Left lung (tissue), 10 donors: ENCODE results near the gene NHEJ1. TPM values are rescaled to one million over a fixed set of nuclear protein-coding genes. Genes with fewer than 3 reads are reported as not detected.
"Not testable (repeated sequence)": the region's sequence is repeated elsewhere in the genome, so short reads cannot be mapped to it uniquely, and the experiment has no call there.

Source experiments
- ATAC-seq: fragments of 200-7000 bp; cut with Tn5 transposase; one replicate; pipeline ENCODE4 v1.9.1; 2020; ENCODE audit warnings: moderate library complexity
- DNase-seq, 4 donors: peaks; one replicate each; pipeline ENCODE4 v3.0.0-alpha.2; 2013 to 2020
- H3K27ac ChIP-seq, 2 donors: fragments of 200-600 bp; sonication (generic) in 1 of 2; one replicate each; pipeline versions ENCODE4 v1.5.0 to v1.8.0; 2020 to 2021
- H3K27me3 ChIP-seq, 2 donors: fragments of 200-600 bp; sonication (generic) in 1 of 2; one replicate each; pipeline versions ENCODE4 v1.5.0 to v1.8.0; 2020 to 2021
- H3K36me3 ChIP-seq, 2 donors: fragments of 200-600 bp; sonication (generic) in 1 of 2; one replicate each; pipeline versions ENCODE4 v1.5.0 to v1.8.0; 2020 to 2021
- H3K4me1 ChIP-seq, 2 donors: fragments of 200-600 bp; one replicate each; pipeline ENCODE4 v1.8.0; 2021
- H3K4me3 ChIP-seq, 2 donors: fragments of 200-600 bp; sonication (generic) in 1 of 2; one replicate each; pipeline versions ENCODE4 v1.5.0 to v1.8.0; 2020 to 2021; ENCODE audit warnings: mild to moderate bottlenecking in 1 of 2
- H3K9me3 ChIP-seq, 2 donors: fragments of 200-600 bp; sonication (generic) in 1 of 2; one replicate each; pipeline versions ENCODE4 v1.5.0 to v1.8.0; 2020 to 2021
- CTCF ChIP-seq, 2 donors: fragments of 200-600 bp; sonication (generic) in 1 of 2; IDR thresholded peaks; one replicate each; pipeline versions ENCODE4 v1.5.0 to v1.8.0; 2021; ENCODE audit warnings: antibody characterized with exemption in 2 of 2
- intact Hi-C, 2 donors: fragments of 100-400 bp; cut with DNase I; formaldehyde crosslinking; loops; one replicate each; pipeline versions ENCODE4 v1.11.2 to v1.14.2; 2022
- polyA plus RNA-seq, 6 donors: library from polyadenylated mRNA; unstranded; fragments of 120-200 nt; gene quantifications; one replicate each; pipeline ENCODE4 v1.2.1, GENCODE V29; 2013; ENCODE audit not compliant: insufficient read length in 6 of 6
- total RNA-seq, 2 donors: library from RNA; stranded (reverse); fragmentation: NEBNext Ultra II Directional; extraction: Animal tissue kit (Norgen Biotek cat#: 25700); gene quantifications; one replicate each; pipeline ENCODE4 v1.2.1, GENCODE V29; 2021
- donor health status: DM: no; HTN: yes; CAD: no.
- donor health status: DM: no; HTN: no; CAD: no.

Gene NHEJ1
- total and polyA plus RNA-seq, 8 donors: 14.0 to 20.9 (median 18.2) TPM

DNA sequence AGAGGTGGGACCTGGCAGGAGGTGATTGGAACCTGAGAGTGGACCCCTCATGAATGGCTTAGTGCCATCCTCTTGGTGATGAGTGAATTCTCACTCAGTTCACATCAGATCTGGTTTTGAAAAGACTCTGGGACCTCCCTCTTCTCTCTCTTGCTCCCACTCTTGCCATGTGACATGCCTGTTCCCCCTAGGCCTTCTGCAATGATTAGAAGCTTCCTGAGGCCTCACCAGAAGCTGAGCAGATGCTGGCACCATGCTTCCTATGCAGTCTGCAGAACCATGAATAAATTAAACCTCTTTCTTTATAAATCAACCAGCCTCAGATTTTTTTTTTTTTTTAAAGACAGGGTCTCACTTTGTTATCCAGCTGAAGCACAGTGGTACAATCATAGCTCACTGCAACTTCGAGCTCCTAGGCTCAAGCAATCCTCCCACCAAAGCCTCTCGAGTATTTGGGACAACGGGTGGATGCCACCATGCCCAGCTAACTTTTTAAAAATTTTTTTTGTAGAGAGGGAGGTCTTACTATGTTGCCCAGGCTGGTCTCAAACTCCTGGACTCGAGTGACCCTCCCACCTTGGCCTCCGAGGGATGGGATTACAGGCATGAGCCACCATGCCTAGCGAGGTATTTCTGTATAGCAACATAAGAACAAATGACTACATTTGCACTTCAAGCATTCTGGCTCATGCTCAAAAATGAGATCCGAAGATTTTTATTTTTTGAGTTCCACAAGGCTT is 44.0 kb upstream of the NHEJ1 start:
- intact Hi-C loops: no loop called here
- Histone ChIP-seq H3K27me3 (peaks cover 0 to 3% of the 10 kb centered on the region in 2 donors), H3K4me1 (peaks cover 14 to 29% of the 10 kb centered on the region in 2 donors), H3K9me3 (peaks cover 0 to 4% of the 10 kb centered on the region in 2 donors), H3K4me3 (no peak overlapping the region), H3K27ac (no peak overlapping the region), H3K36me3 (peaks cover 0 to 21% of the 10 kb centered on the region in 2 donors)
- no peak for DNase-seq
- TF ChIP-seq CTCF (IDR thresholded peaks at IDR 0.05): no peak
- ATAC-seq: no peak

DNA sequence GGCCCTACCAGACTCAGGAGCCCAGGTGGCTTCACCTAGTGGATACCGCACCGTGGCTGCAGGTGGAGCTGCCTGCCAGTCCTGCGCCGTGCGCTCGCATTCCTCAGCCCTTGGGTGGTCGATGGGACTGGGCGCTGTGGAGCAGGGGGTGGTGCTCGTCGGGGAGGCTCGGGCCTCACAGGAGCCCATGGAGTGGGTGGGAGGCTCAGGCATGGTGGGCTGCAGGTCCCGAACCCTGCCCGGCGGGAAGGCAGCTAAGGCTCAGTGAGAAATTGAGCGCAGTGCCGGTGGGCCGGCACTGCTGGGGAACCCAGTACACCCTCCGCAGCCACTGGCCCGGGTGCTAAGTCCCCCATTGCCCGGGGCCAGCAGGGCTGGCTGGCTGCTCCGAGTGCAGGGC is 40.7 kb upstream of the NHEJ1 start:
- H3K9me3 ChIP-seq, intact Hi-C loops, DNase-seq, H3K4me1 ChIP-seq, ATAC-seq, H3K4me3 ChIP-seq, H3K27ac ChIP-seq, H3K36me3 ChIP-seq: not testable (repeated sequence)
- peaks cover 0 to 27% of the 10 kb centered on the region in 2 donors for H3K27me3 ChIP-seq

GRCh38 chr2:219200502-219201326 is 40.1 kb upstream of the NHEJ1 start:
- DNase-seq, ATAC-seq, H3K4me3 ChIP-seq, H3K27ac ChIP-seq, intact Hi-C loops, H3K4me1 ChIP-seq, H3K36me3 ChIP-seq, H3K9me3 ChIP-seq: not testable (repeated sequence)
- peaks cover 0 to 27% of the 10 kb centered on the region in 2 donors for H3K27me3 ChIP-seq

DNA sequence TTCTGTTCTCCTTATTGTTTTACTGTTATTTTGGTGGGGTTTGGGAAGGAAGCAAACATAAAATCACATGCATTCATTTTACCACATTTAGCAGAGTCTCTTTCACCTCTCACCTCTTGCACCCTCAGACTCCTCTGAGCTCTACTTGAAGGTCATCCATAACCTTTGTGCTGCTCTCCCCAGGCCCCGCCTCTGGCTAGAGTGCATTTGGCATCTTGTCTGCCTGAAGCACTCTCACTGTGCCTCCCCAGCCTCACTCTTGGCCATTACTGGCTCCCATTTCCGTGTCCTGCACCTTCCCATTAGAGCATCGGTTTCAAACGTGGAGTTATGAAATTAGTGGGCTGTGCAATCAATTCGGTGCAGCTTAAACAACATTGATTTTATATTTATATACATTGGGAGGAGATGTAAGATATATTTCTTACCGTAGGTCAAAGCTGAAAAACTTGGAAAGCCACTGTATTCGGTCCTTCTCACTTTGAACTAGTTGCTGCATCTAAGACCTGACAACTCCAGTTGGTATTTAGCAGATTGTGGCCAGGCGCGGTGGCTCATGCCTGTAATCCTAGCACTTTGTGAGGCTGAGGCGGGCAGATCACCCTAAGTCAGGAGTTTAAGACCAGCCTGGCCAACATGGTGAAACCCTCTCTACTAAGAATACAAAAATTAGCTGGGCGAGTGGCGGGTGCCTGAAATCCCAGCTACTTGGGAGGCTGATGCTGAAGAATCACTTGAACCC is 39.0 kb upstream of the NHEJ1 start:
- intact Hi-C loops: no loop called here
- ATAC-seq (no peak), DNase-seq (no peak)
- H3K27me3 ChIP-seq: peaks cover 0 to 27% of the 10 kb centered on the region in 2 donors
- H3K4me3 ChIP-seq: no peak overlapping the region
- peaks cover 0 to 3% of the 10 kb centered on the region in 2 donors for H3K9me3 ChIP-seq
- H3K27ac ChIP-seq: no peak overlapping the region
- no peaks in the 10 kb centered on the region for H3K36me3 ChIP-seq
- TF ChIP-seq CTCF (IDR thresholded peaks at IDR 0.05): no peak
- H3K4me1 ChIP-seq: no peaks in the 10 kb centered on the region

DNA sequence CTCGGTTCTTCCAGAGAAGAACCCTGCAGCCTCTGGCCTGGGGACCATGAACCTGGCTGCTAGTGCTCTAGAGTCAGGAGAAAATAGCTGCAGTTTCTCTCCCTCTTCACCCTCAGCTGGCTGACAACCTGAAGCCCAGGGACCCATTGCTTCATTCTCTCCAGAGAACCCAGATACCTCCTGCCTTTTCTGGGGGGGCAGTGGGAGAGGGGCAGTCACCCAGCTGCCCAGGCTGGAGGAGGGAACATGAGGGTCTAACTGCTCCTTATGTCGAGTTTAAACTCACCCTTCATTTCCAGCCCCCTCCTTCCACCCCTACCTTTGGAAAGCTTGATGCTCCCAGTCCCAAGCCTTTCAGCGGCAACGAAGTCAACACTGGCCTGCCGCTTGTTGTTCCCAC is 38.4 kb upstream of the NHEJ1 start:
- intact Hi-C loops: no loop called here

More for the DNA sequence above, 38.4 kb upstream of the NHEJ1 start:
- H3K27ac ChIP-seq: no peak overlapping the region
- ATAC-seq (no peak), DNase-seq (no peak)
- H3K9me3 ChIP-seq: no peaks in the 10 kb centered on the region
- H3K4me1 ChIP-seq: no peaks in the 10 kb centered on the region
- H3K27me3 ChIP-seq: peaks cover 0 to 27% of the 10 kb centered on the region in 2 donors
- no peak overlapping the region for H3K4me3 ChIP-seq
- no peak for TF ChIP-seq CTCF (IDR thresholded peaks at IDR 0.05)
- no peaks in the 10 kb centered on the region for H3K36me3 ChIP-seq
